ENCODE results near the gene PDE6G.

DNA sequence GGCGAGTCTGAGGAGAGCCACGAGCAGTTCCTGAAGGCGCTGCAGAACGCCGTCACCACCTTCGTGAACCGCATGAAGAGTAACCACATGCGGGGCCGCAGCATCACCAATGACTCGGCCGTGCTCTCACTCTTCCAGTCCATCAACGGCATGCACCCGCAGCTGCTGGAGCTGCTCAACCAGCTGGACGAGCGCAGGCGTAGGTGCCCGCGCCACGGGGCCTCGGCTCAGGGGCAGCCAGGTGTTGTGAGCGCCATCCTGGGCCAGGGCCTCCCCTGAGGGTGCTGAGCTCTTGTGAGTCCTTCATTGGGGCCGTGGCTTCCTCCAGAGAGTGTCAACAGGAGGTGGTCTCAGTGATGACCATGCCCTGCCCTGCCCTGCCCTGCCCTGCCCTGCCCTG lies 39.5 kb upstream of the PDE6G start:
- TF ChIP-seq CTCF (IDR thresholded peaks at IDR 0.05) (no peak), POLR2AphosphoS5 (IDR thresholded peaks at IDR 0.05) (no peak), POLR2A (IDR thresholded peaks at IDR 0.05) (no peak), EP300 (IDR thresholded peaks at IDR 0.05) (no peak)
